ENCODE results near the gene NPAP1. TPM values are rescaled to one million over a fixed set of nuclear protein-coding genes. Genes with fewer than 3 reads are reported as not detected.
"Not testable (repeated sequence)": the region's sequence is repeated elsewhere in the genome, so short reads cannot be mapped to it uniquely, and the experiment has no call there.

NPAP1 gene, protein sequence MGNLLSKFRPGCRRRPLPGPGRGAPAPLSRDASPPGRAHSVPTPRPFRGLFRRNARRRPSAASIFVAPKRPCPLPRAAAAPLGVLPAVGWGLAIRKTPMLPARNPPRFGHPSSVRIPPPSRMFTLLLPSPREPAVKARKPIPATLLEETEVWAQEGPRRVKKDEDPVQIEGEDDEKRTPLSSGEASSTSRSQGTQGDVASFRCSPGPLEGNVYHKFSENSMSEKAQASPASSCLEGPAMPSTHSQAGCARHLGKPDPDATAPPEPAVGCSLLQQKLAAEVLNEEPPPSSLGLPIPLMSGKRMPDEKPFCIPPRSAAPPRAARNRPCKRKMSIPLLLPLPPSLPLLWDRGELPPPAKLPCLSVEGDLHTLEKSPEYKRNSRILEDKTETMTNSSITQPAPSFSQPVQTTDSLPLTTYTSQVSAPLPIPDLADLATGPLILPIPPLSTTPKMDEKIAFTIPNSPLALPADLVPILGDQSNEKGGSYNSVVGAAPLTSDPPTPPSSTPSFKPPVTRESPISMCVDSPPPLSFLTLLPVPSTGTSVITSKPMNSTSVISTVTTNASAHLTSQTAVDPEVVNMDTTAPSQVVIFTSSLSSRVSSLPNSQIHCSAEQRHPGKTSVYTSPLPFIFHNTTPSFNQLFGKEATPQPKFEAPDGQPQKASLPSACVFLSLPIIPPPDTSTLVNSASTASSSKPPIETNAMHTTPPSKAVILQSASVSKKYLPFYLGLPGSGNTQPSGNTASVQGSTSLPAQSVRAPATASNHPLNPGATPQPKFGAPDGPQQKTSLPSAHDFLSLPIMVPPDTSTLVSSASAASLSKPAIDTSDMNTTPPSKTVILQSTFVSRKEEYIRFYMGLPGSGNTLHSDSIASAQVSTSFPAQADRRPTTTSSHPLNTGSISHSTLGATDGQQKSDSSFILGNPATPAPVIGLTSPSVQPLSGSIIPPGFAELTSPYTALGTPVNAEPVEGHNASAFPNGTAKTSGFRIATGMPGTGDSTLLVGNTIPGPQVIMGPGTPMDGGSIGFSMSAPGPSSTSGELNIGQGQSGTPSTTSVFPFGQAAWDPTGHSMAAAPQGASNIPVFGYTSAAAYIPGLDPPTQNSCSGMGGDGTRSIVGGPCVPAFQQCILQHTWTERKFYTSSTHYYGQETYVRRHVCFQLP
- total RNA-seq: 0.17 TPM

DNA sequence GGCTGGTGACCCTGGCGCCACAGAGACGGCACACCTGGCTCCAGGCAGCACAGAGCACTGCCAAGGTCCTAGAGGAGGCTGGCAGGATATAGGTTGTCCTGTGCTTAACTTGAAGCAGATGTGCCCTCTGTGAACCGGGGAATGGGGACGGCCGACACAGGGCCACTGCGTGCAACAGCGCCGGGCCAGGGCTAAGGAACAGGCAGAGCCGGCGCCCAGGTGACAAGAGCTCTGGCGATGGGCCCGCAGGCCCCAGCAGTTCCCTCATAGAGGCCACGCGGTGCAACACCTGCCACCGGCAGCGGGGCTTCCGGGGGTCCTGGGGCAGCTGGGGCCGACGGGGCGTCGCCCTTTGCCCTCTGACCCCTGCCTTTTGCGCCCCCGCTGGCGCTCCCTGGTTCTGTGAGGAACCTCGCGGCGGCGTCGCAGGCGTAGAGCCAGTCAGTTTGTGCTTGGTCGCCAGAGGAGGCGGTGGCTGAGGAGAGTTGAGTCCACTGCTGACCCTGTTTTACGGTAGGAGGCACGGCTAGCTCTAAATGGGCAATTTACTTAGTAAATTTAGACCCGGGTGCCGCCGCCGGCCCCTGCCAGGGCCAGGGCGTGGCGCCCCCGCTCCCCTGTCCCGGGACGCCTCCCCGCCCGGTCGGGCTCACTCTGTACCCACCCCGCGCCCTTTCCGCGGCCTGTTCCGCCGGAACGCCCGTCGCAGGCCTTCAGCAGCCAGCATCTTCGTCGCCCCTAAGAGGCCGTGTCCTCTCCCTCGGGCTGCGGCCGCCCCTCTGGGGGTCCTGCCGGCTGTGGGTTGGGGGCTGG lies at the start of gene NPAP1:
TSS of gene NPAP1 (plus strand) at position 444 of the 813 bp plus-strand sequence. CDS start at position 537, 93 bp downstream.
- no peak for DNase-seq (ENCODE audit: low spot score)

DNA sequence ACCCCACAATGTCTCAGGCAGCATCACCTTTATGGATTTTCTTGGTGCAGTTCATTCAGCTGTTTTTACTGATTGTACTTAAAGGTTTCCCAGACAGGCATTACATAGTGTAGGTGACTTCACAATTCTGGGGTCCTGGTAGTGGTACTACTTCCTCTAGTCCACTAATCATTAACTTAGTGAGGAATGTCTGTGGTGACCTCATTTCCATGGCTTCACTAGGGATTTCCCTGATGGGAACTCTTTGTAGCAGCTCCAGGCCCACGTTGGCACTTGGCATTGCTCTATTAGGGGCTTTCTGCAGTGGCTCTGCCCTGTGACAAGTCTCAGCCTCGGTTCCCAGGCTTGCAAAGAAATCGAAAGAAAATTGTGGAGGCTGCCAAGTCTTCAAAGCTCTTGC lies 48.1 kb upstream of the NPAP1 start:
- DNase-seq (ENCODE audit: low spot score): no peak

DNA sequence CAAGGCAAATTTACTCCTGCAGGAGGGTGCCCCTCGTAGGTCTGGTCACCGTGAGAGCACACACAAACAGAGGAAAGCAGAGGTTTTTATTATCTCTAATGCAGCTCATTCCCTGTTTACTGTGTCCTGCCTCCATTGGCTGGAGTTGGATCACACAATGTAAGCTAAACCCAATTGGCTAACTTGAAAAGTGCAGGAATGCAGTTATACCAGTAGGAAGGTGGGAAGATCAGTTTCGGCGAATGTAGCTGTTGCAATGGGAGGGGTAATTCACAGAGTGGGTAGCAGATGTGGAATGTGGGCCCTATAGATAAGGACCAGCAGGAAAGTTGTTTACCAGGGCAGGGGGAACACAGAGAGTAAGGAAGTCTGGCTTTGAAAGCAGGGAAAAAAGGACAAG lies 42.5 kb upstream of the NPAP1 start:
- DNase-seq (ENCODE audit: low spot score): no peak

DNA sequence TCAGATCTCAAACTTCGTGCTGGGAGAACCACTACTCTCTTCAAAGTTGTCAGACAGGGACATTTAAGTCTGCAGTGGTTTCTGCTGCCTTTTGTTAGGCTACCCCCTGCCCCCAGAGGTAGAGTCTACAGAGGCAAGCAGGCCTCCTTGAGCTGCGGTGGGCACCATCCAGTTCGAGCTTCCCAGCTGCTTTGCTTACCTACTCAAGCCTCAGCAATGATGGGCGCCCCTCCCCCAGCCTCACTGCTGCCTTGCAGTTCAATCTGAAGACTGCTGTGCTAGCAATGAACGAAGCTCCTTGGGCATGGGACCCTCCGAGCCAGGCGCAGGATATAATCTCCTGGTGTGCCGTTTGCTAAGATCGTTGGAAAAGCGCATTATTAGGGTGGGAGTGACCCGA lies 36.2 kb upstream of the NPAP1 start:
- DNase-seq (ENCODE audit: low spot score): not testable (repeated sequence)

DNA sequence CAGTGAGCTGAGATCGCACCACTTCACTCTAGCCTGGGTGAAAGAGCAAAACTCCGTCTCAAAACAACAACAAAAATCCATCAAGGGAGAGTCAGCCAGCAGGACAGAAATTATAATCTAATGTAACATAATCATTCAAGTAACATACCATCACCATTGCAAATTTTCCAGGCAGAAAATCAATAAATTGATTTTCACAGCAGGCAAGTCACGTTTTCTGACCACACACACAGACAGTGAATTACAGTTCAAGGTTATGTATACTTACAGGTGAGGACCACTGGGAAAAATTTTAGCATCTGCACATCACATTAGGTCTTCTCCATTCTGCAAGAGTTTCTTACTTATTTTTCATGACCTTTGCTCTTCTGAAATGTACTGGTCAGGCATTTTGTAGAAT lies 29.9 kb upstream of the NPAP1 start:
- DNase-seq (ENCODE audit: low spot score): no peak

DNA sequence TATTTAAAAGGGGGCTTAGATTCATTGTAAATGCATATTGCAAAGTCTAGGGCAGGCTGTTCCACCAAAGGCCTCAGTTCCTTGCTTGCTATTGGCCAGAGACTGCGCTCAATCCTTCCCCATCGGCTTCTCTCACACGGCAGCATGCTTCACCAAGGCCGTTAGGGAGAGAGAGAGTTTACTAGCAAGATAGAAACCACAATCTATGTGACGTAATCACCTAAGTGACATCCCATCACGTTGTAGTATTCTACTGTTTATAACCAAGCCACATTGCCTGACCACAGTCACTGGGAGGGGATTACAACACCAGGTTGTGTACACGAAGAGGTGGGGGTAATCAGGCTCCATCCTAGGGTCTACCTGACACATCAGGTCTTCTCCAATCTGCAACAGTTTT lies 16.0 kb upstream of the NPAP1 start:
- no peak for DNase-seq (ENCODE audit: low spot score)

DNA sequence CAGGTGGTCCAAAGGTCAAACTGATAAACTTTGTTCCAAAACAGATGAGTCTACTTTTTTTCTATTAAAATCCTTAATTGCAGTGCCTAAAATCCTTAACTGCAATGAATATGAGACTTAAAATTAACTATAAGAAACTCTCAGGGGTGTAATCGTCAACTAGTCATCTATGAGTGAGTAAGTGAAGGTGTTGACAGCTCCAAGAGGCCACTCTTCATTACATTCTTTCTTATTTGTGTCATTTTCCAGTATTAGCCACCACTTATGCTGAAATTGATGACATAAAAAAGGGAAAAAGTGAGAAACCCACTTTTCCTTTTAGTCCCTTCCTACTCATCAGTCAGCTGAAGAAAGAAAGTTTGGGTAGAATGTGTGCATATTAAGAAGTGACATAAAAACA lies 12.6 kb upstream of the NPAP1 start:
- no peak for DNase-seq (ENCODE audit: low spot score)

DNA sequence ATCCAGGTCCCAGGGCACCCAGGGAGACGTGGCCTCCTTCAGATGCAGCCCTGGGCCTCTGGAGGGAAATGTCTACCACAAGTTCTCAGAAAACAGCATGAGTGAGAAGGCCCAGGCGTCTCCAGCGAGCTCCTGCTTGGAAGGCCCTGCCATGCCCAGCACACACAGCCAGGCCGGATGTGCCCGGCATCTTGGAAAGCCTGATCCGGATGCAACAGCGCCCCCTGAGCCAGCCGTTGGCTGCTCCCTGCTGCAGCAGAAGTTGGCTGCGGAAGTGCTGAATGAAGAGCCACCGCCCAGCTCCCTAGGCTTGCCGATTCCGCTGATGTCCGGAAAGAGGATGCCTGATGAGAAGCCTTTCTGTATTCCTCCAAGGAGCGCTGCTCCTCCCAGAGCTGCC lies 856 bp downstream of the NPAP1 start:
- no peak for DNase-seq (ENCODE audit: low spot score)

DNA sequence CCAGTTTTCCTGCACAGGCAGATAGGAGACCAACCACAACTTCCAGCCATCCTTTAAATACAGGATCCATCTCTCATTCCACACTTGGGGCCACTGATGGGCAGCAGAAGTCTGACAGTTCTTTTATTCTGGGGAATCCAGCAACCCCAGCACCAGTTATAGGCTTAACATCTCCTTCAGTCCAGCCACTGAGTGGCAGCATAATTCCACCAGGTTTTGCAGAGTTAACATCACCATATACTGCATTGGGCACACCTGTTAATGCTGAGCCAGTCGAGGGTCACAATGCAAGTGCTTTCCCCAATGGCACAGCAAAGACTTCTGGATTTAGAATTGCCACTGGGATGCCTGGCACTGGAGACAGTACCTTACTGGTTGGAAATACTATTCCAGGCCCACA lies 2.9 kb downstream of the NPAP1 start:
- no peak for DNase-seq (ENCODE audit: low spot score)

DNA sequence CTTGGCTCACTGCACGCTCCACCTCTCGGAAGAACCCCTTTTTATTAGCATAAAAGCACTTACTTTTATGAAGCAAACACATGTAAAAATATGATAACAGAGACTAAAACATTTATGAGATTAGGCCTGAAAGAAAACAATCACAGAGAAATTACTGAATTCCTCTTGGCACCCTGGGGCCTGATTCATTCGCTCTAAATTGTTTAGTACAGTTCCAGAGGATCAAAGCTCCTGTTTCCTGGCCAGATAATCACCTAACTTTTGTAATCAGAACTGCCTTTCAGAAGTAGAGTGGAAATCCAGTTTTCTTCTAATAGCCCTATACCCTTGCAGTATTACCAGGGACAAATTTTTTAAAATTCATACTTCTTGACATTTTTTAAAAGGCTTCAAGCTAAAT lies 6.4 kb downstream of the NPAP1 start:
- no peak for DNase-seq (ENCODE audit: low spot score)

DNA sequence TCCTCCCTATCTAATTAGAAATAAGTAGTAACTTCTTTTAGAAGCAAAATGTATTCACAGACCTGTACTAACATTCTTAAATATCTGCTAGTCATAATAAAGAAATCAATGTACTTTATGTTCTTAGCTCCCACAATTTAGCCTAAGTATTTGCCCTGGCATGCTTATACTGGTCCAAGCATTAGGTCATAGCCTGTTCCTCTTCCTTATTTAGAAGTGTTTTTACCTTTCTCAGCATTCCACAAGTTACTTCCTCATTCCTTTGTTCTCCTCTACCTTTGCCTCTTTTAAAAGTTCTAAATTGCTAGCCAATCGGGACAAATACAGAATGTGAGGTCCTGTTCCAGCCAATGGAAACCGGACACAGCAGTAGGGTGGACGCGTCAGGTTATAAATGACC lies 7.3 kb downstream of the NPAP1 start:
- not testable (repeated sequence) for DNase-seq (ENCODE audit: low spot score)

DNA sequence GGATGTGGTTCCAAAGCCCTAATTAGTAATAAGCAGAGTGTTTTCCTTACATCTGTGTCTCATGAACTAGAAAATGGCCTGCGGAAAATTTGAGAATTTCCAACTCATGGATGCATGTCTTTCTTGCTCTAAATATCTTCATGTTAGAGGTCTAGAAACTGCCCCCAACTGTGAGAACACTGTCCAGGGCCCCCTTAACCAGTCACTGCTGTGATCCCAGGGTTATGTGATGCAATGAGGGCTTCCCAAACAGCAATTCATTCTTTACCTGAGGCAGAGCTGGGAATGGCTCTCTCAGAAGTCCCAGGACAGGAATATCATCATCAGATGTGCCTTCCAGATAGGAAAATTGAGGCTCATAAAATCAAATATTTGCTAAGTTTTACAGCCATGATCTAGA lies 8.2 kb downstream of the NPAP1 start:
- DNase-seq (ENCODE audit: low spot score): no peak

DNA sequence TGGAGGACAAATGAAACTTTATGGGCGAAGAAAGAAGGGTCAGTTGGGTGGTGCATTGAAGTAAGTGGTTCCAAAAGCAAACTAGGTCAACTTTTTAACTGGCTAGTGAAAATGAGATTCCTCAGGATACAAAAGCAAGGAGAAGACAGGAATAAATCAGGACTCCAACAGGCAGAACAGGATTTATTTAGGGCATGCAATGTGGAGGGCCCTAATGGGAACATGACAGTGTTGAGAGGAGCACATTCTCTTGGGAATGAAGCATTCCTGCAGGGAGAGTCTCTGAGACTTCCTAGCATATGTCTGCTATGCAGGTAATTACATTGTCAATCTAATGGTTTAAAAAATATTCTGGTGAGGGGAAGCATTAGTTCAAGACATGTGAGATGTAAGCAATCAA lies 8.7 kb downstream of the NPAP1 start:
- DNase-seq (ENCODE audit: low spot score): no peak

DNA sequence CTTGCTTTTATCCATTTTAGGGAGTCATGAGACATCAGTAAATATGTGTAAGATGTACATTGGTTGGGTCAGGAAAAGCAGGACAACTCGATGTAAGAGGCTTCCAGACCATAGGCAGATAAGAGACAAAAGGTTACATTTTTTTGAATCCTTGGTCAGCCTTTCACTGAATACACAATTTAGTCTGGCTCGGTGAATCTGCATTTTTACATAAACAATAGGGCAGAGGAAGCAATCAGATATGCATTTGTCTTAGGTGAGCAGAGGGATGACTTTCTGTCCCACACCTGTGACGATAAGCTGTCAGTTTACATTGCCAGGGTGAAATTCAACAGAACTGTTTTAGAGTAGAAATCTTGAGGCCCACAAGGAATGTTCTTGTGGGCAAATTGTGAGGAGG lies 20.6 kb downstream of the NPAP1 start:
- no peak for DNase-seq (ENCODE audit: low spot score)

DNA sequence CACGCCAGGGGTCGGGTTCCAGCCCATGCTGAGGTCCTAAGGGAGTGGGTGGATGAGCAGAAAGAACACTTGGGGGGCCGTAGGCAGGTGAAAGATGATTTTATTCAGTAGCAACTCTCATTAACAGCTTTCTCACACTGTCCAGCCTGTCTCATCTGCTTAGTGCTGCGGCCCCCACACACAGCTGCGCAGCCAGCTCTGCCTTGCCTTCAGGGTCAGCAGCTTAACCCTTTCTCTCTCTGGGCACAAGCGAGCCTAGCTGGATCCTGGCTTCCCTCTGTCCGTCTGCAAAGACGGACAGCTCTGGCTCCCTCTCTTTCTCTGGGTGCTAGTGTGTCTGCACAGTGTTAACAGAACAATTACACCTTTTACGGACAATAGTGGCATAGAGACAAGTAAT lies 21.3 kb downstream of the NPAP1 start:
- no peak for DNase-seq (ENCODE audit: low spot score)

DNA sequence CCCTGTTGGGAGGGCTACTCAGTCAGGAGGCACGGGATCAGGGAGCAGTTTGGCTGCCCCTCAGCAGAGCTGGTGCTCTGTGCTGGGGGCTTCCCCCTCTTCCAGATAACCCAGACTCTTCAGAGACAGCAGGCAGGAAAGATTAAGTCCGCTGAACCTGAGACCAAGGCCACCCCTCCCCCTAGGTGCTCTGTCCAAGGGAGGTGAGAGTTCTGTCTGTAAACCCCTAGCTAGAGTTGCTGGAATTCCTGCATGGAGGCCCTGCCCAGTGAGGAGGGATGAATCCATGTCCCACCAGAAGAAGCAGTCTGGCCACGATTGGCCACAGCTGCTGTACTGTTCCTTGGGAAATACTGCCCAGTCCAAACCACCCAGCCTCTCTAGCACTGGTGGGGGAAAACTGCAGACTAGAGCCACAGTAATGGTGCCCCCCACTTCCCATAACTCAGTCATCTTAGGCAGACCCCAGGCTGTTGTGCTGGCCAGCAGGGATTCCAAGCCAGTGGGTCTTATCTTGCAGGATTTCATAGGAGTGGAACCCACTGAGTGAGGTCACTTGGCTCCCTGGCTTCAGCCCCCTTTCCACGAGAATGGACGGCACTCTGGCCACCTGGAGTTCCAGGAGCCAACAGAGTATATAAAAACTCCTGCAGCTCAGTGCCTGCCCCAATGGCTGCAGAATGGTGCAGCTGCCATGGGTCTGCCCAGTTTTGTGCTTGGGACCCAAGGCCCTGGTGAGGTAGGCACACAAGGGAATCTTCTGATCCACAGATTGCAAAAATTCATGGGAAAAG lies 42.9 kb downstream of the NPAP1 start:
- DNase-seq (ENCODE audit: low spot score): no peak

DNA sequence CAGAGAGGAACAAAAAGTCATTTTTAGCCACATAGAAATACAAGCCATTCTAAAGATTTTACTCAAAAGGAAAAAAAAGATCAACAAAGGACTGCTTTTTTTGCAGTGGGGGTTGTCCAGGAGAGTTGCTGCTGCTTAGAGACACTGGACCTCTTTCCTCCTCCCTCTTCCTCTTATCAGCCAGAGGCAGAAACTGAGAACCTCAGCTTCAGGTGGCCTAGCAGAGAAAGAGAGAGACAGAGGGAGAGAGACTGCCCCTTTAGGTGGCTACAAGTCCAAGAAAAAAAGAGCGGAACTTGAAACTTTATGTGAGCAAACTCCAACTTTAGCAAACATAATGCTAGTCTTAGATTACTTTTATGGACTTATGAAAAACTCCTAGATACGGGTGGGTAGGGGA lies 54.2 kb downstream of the NPAP1 start:
- DNase-seq (ENCODE audit: low spot score): no peak

All from mucosa of gallbladder (tissue), 1 donor.